ENCODE measurements around the gene SIGLEC8. TPM values are rescaled to one million over a fixed set of nuclear protein-coding genes. Genes with fewer than 3 reads are reported as not detected.
"Not testable (repeated sequence)": the region's sequence is repeated elsewhere in the genome, so short reads cannot be mapped to it uniquely, and the experiment has no call there.

Gene SIGLEC8
- total RNA-seq, 2 donors from 2014 or later = 0.32 to 0.94 TPM

- H3K4me1 ChIP-seq = no peaks in the 10 kb centered on the region
- no peaks in the 10 kb centered on the region for H3K9me3 ChIP-seq
- intact Hi-C loops (cut with DNase I) = no loop called here
- no peak for DNase-seq
- H3K27ac ChIP-seq = no peak overlapping the region
- no peak for TF ChIP-seq CTCF (IDR thresholded peaks at IDR 0.05)
- H3K27me3 ChIP-seq = no peaks in the 10 kb centered on the region
- no peak overlapping the region for H3K4me3 ChIP-seq
- no peaks in the 10 kb centered on the region for H3K36me3 ChIP-seq
- H3K9ac ChIP-seq (ENCODE audit: low read depth in 2 of 2, low read length in 2 of 2) = no peak overlapping the region
These were observed 1.5 kb downstream of the SIGLEC8 start for GRCh38 chr19:51456541-51457290.

- Histone ChIP-seq H3K4me1 (no peaks in the 10 kb centered on the region), H3K9me3 (no peaks in the 10 kb centered on the region), H3K27ac (no peak overlapping the region), H3K9ac (ENCODE audit: low read depth in 2 of 2, low read length in 2 of 2) (no peak overlapping the region), H3K27me3 (no peaks in the 10 kb centered on the region), H3K4me3 (no peak overlapping the region), H3K36me3 (no peaks in the 10 kb centered on the region)
- intact Hi-C loops (cut with DNase I) = no loop called here
- DNase-seq = no peak
- no peak for TF ChIP-seq CTCF (IDR thresholded peaks at IDR 0.05)
These were observed 7.4 kb downstream of the SIGLEC8 start for GRCh38 chr19:51450730-51451307.

- TF ChIP-seq CTCF (IDR thresholded peaks at IDR 0.05) = no peak
- intact Hi-C loops (cut with DNase I) = no loop called here
- DNase-seq = no peak
These were observed 9.7 kb downstream of the SIGLEC8 start for GRCh38 chr19:51448411-51449016.

GRCh38 chr19:51448011-51448410 is 10.2 kb downstream of the SIGLEC8 start:
- H3K9ac ChIP-seq (ENCODE audit: low read depth in 2 of 2, low read length in 2 of 2) = no peak overlapping the region
- H3K27me3 ChIP-seq = no peaks in the 10 kb centered on the region
- H3K4me3 ChIP-seq = no peak overlapping the region
- intact Hi-C loops (cut with DNase I) = no loop called here
- H3K27ac ChIP-seq = no peak overlapping the region
- no peaks in the 10 kb centered on the region for H3K4me1 ChIP-seq
- no peak for TF ChIP-seq CTCF (IDR thresholded peaks at IDR 0.05)
- H3K9me3 ChIP-seq = no peaks in the 10 kb centered on the region
- no peak for DNase-seq
- no peaks in the 10 kb centered on the region for H3K36me3 ChIP-seq

More at GRCh38 chr19:51448411-51449016, 9.7 kb downstream of the SIGLEC8 start:
- Histone ChIP-seq H3K9ac (ENCODE audit: low read depth in 2 of 2, low read length in 2 of 2) (no peak overlapping the region), H3K27ac (no peak overlapping the region), H3K4me1 (no peaks in the 10 kb centered on the region), H3K9me3 (no peaks in the 10 kb centered on the region), H3K27me3 (no peaks in the 10 kb centered on the region), H3K36me3 (no peaks in the 10 kb centered on the region), H3K4me3 (no peak overlapping the region)

GRCh38 chr19:51447510-51447909 is 10.7 kb downstream of the SIGLEC8 start:
- intact Hi-C loops (cut with DNase I); H3K9me3 ChIP-seq; DNase-seq; H3K27me3 ChIP-seq; H3K9ac ChIP-seq (ENCODE audit: low read depth in 2 of 2, low read length in 2 of 2); H3K27ac ChIP-seq; H3K36me3 ChIP-seq; H3K4me1 ChIP-seq; H3K4me3 ChIP-seq: not testable (repeated sequence)

Measured in colonic mucosa (tissue), 4 donors.